ENCODE results near the gene MRGPRG. TPM values are rescaled to one million over a fixed set of nuclear protein-coding genes. Genes with fewer than 3 reads are reported as not detected.

Gene MRGPRG
- total RNA-seq, 1 experiment from 2014 or later = not detected

GRCh38 chr11:3173795-3174194 is 44.8 kb downstream of the MRGPRG start:
- H3K4me3 ChIP-seq (ENCODE audit: low read depth in 2 of 2, low read length in 2 of 2) = no peak overlapping the region
- ChIA-PET CTCF (no interaction called here), POLR2A (no interaction called here)
- peaks cover 14% of the 10 kb centered on the region; the same call in 1 of the 2 replicates for H3K9me3 ChIP-seq (ENCODE audit: control insufficient read depth, insufficient read depth, low read depth, low read length)
- intact Hi-C loops (cut with micrococcal nuclease; ENCODE audit: unreplicated experiment) (no loop called here), in situ Hi-C loops (cut with HindIII; ENCODE audit: low pct_unique_long_range_greater_than_20kb, low sequenced_read_pairs) (no loop called here)
- H3K27me3 ChIP-seq (ENCODE audit: control insufficient read depth, insufficient read depth, low read length) = peaks cover 4% of the 10 kb centered on the region; the same call in 1 of the 2 replicates
- DNase-seq (ENCODE audit: low read depth, low spot score) (no peak), ATAC-seq (no peak)
- H3K27ac ChIP-seq (ENCODE audit: low read length) = no peak overlapping the region
- no TSS peak for BruUV-seq (replicated peaks)
- TF ChIP-seq CTCF (IDR thresholded peaks at IDR 0.05) = no peak
- no peak for TF ChIP-seq REST (IDR thresholded peaks at IDR 0.05; ENCODE audit: insufficient read depth in 1 of 2, low read depth in 2 of 2, low read length in 1 of 2)
- TF ChIP-seq POLR2AphosphoS5 (IDR thresholded peaks at IDR 0.05; ENCODE audit: low read depth, low read length) = no peak
- no peak for TF ChIP-seq SIN3A (IDR thresholded peaks at IDR 0.05; ENCODE audit: borderline replicate concordance, insufficient read depth, low read depth, low read length)
- no peak for TF ChIP-seq TCF7L2 (IDR thresholded peaks at IDR 0.05; ENCODE audit: low read depth, low read length)
- peaks cover 11% of the 10 kb centered on the region for H3K4me1 ChIP-seq (ENCODE audit: control insufficient read depth, insufficient read depth, low read length)
- H3K36me3 ChIP-seq (ENCODE audit: control insufficient read depth, insufficient read depth, low read length) = no peaks in the 10 kb centered on the region

GRCh38 chr11:3171931-3172560 is 46.6 kb downstream of the MRGPRG start:
- CTCF ChIA-PET = no interaction called here
- BruUV-seq (replicated peaks) = no TSS peak

More at GRCh38 chr11:3171931-3172560, 46.6 kb downstream of the MRGPRG start:
- in situ Hi-C loops (cut with HindIII; ENCODE audit: low pct_unique_long_range_greater_than_20kb, low sequenced_read_pairs) (no loop called here), intact Hi-C loops (cut with micrococcal nuclease; ENCODE audit: unreplicated experiment) (no loop called here)
- Histone ChIP-seq H3K4me1 (ENCODE audit: control insufficient read depth, insufficient read depth, low read length) (peaks cover 11% of the 10 kb centered on the region), H3K4me3 (ENCODE audit: low read depth in 2 of 2, low read length in 2 of 2) (no peak overlapping the region), H3K27me3 (ENCODE audit: control insufficient read depth, insufficient read depth, low read length) (peaks cover 4% of the 10 kb centered on the region; the same call in 1 of the 2 replicates), H3K27ac (ENCODE audit: low read length) (no peak overlapping the region), H3K9me3 (ENCODE audit: control insufficient read depth, insufficient read depth, low read depth, low read length) (peaks cover 11% of the 10 kb centered on the region; the same call in 1 of the 2 replicates), H3K36me3 (ENCODE audit: control insufficient read depth, insufficient read depth, low read length) (no peaks in the 10 kb centered on the region)
- TF ChIP-seq SIN3A (IDR thresholded peaks at IDR 0.05; ENCODE audit: borderline replicate concordance, insufficient read depth, low read depth, low read length) = no peak
- no peak for TF ChIP-seq REST (IDR thresholded peaks at IDR 0.05; ENCODE audit: insufficient read depth in 1 of 2, low read depth in 2 of 2, low read length in 1 of 2)
- no peak for TF ChIP-seq TCF7L2 (IDR thresholded peaks at IDR 0.05; ENCODE audit: low read depth, low read length)
- TF ChIP-seq CTCF (IDR thresholded peaks at IDR 0.05) = no peak
- no peak for TF ChIP-seq POLR2AphosphoS5 (IDR thresholded peaks at IDR 0.05; ENCODE audit: low read depth, low read length)
- no peak for DNase-seq (ENCODE audit: low read depth, low spot score)
- POLR2A ChIA-PET = no interaction called here
- no peak for ATAC-seq

Measured in Panc1 (cell line).